Activated CD4-positive, alpha-beta T cell treated with anti-CD3 and anti-CD28 coated beads, Interleukin-2, Interleukin-4, amounts not matched to agents 100 ng/mL and 50 ng/mL, durations not matched to agents 16 hours and 8 hours (primary cell): ENCODE data around the gene LDLRAD3.

Experiments
- DNase-seq: peaks from one replicate; pipeline ENCODE4 v3.0.0-alpha.2; 2020; ENCODE audit warnings: low spot score

LDLRAD3 gene

GRCh38 chr11:36213393-36213840 lies 269.6 kb downstream of the LDLRAD3 start:
- DNase-seq, result no peak

GRCh38 chr11:36214480-36214879 lies 270.6 kb downstream of the LDLRAD3 start:
- no peak for DNase-seq

- DNase-seq, result no peak
These were observed 271.3 kb downstream of the LDLRAD3 start for GRCh38 chr11:36214976-36215692.

GRCh38 chr11:36215693-36216060 lies 271.8 kb downstream of the LDLRAD3 start:
- no peak for DNase-seq

- DNase-seq, result no peak
These were observed 272.3 kb downstream of the LDLRAD3 start for GRCh38 chr11:36216061-36216615.

- DNase-seq, result no peak
These were observed 274.5 kb downstream of the LDLRAD3 start for GRCh38 chr11:36218283-36218921.

GRCh38 chr11:36219996-36220395 lies 276.1 kb downstream of the LDLRAD3 start:
- no peak for DNase-seq

GRCh38 chr11:36222831-36223635 lies 279.2 kb downstream of the LDLRAD3 start:
- DNase-seq, result no peak

GRCh38 chr11:36224209-36224882 lies 280.5 kb downstream of the LDLRAD3 start:
- no peak for DNase-seq

- DNase-seq, result no peak
These were observed 283.2 kb downstream of the LDLRAD3 start for GRCh38 chr11:36227044-36227443.

- DNase-seq, result no peak
These were observed 284.8 kb downstream of the LDLRAD3 start for GRCh38 chr11:36228689-36229088.

- no peak for DNase-seq
These were observed 285.3 kb downstream of the LDLRAD3 start for GRCh38 chr11:36229091-36229705.

- no peak for DNase-seq
These were observed 287.2 kb downstream of the LDLRAD3 start for GRCh38 chr11:36230779-36231699.

GRCh38 chr11:36233204-36233603 lies 289.3 kb downstream of the LDLRAD3 start:
- DNase-seq, result no peak

GRCh38 chr11:36234825-36235224 lies 291.0 kb downstream of the LDLRAD3 start:
- no peak for DNase-seq

- no peak for DNase-seq
These were observed 291.9 kb downstream of the LDLRAD3 start for GRCh38 chr11:36235750-36236149.

GRCh38 chr11:36237391-36237790 lies 293.5 kb downstream of the LDLRAD3 start:
- DNase-seq, result no peak

GRCh38 chr11:36238036-36238631 lies 294.3 kb downstream of the LDLRAD3 start:
- no peak for DNase-seq

- no peak for DNase-seq
These were observed 295.0 kb downstream of the LDLRAD3 start for GRCh38 chr11:36238881-36239280.

GRCh38 chr11:36239636-36240035 lies 295.8 kb downstream of the LDLRAD3 start:
- DNase-seq, result no peak
